H9 (cell line): ENCODE results near the gene TVP23B. TPM values are rescaled to one million over a fixed set of nuclear protein-coding genes. Genes with fewer than 3 reads are reported as not detected.
"Not testable (repeated sequence)": the region's sequence is repeated elsewhere in the genome, so short reads cannot be mapped to it uniquely, and the experiment has no call there.

Source experiments
- DNase-seq: peaks from one replicate; pipeline ENCODE4 v3.0.0-alpha.2; 2017
- H2AFZ ChIP-seq: one replicate; pipeline ENCODE4 v1.6.1; 2013; ENCODE audit warnings: mild to moderate bottlenecking, low read length, control low read depth, moderate library complexity
- H2AK5ac ChIP-seq: 2 replicates; pipeline ENCODE4 v1.6.1; 2013; ENCODE audit warnings: low read length, control low read depth, mixed read lengths; ENCODE audit not compliant: insufficient read length
- H2BK120ac ChIP-seq: one replicate; pipeline ENCODE4 v1.6.1; 2013; ENCODE audit warnings: low read depth, mild to moderate bottlenecking, low read length, control low read depth, inconsistent platforms; ENCODE audit not compliant: poor library complexity, severe bottlenecking
- H2BK12ac ChIP-seq: 2 replicates; pipeline ENCODE4 v1.6.1; 2013; ENCODE audit warnings: low read length, control low read depth, mixed read lengths, low read depth; ENCODE audit not compliant: insufficient read length
- H2BK15ac ChIP-seq: 2 replicates; pipeline ENCODE4 v1.6.1; 2013; ENCODE audit warnings: low read depth, low read length, control low read depth
- H2BK20ac ChIP-seq: one replicate; pipeline ENCODE4 v1.6.1; 2013; ENCODE audit warnings: low read depth, mild to moderate bottlenecking, low read length, control low read depth, inconsistent platforms; ENCODE audit not compliant: poor library complexity, severe bottlenecking
- H2BK5ac ChIP-seq: 2 replicates; pipeline ENCODE4 v1.6.1; 2013; ENCODE audit warnings: low read length, control low read depth, mixed read lengths; ENCODE audit not compliant: insufficient read length
- H3K14ac ChIP-seq: 2 replicates; pipeline ENCODE4 v1.6.1; 2013; ENCODE audit warnings: low read length, control low read depth; ENCODE audit not compliant: insufficient read depth
- H3K18ac ChIP-seq: 2 replicates; pipeline ENCODE4 v1.6.1; 2013; ENCODE audit warnings: low read depth, mild to moderate bottlenecking, mixed read lengths, low read length, control low read depth; ENCODE audit not compliant: insufficient read length
- H3K23ac ChIP-seq: 2 replicates; pipeline ENCODE4 v1.6.1; 2013; ENCODE audit warnings: low read length, control low read depth, mixed read lengths, low read depth; ENCODE audit not compliant: insufficient read length
- H3K23me2 ChIP-seq: 2 replicates; pipeline ENCODE4 v1.6.1; 2013; ENCODE audit warnings: low read depth, mild to moderate bottlenecking, mixed read lengths, low read length, control low read depth; ENCODE audit not compliant: insufficient read length, poor library complexity, severe bottlenecking
- H3K27ac ChIP-seq: 2 replicates; pipeline ENCODE4 v1.5.1; 2013; ENCODE audit warnings: low read length, control low read depth, mixed read lengths, low read depth; ENCODE audit not compliant: insufficient read length
- H3K27me3 ChIP-seq: 2 replicates; pipeline ENCODE4 v1.6.1; 2013; ENCODE audit warnings: low read length, control low read depth, inconsistent platforms; ENCODE audit not compliant: insufficient read depth
- H3K4ac ChIP-seq: 2 replicates; pipeline ENCODE4 v1.6.1; 2013; ENCODE audit warnings: low read depth, mild to moderate bottlenecking, control low read depth, inconsistent platforms, low read length, moderate library complexity
- H3K4me1 ChIP-seq: 2 replicates; pipeline ENCODE4 v1.6.1; 2013; ENCODE audit warnings: low read length, control low read depth, inconsistent platforms; ENCODE audit not compliant: insufficient read depth
- H3K4me2 ChIP-seq: 2 replicates; pipeline ENCODE4 v1.6.1; 2013; ENCODE audit warnings: low read length, control low read depth, mixed read lengths; ENCODE audit not compliant: insufficient read length, insufficient read depth
- H3K56ac ChIP-seq: 2 replicates; pipeline ENCODE4 v1.6.1; 2013; ENCODE audit warnings: low read depth, mild to moderate bottlenecking, mixed read lengths, low read length, control low read depth; ENCODE audit not compliant: insufficient read length
- H3K79me1 ChIP-seq: 2 replicates; pipeline ENCODE4 v1.6.1; 2013; ENCODE audit warnings: low read depth, mild to moderate bottlenecking, moderate library complexity, low read length, control low read depth, inconsistent platforms; ENCODE audit not compliant: insufficient read depth, poor library complexity, severe bottlenecking
- H3K79me2 ChIP-seq: 2 replicates; pipeline ENCODE4 v1.6.1; 2013; ENCODE audit warnings: low read length, control low read depth, inconsistent platforms; ENCODE audit not compliant: insufficient read depth
- H3K9ac ChIP-seq: 2 replicates; pipeline ENCODE4 v1.6.1; 2013; ENCODE audit warnings: low read length, control low read depth, mixed read lengths; ENCODE audit not compliant: insufficient read length; ENCODE audit errors: extremely low read depth
- H3K9me3 ChIP-seq: one replicate; pipeline ENCODE4 v1.6.1; 2013; ENCODE audit warnings: low read depth, low read length, inconsistent platforms; ENCODE audit not compliant: control insufficient read depth
- H3T11ph ChIP-seq: one replicate; pipeline ENCODE4 v1.6.1; 2013; ENCODE audit warnings: mild to moderate bottlenecking, low read length, control low read depth, inconsistent platforms
- H4K20me1 ChIP-seq: one replicate; pipeline ENCODE4 v1.6.1; 2013; ENCODE audit not compliant: control insufficient read depth, insufficient read length, insufficient read depth
- H4K5ac ChIP-seq: 2 replicates; pipeline ENCODE4 v1.6.1; 2013; ENCODE audit warnings: low read depth, mild to moderate bottlenecking, mixed read lengths, low read length, control low read depth; ENCODE audit not compliant: insufficient read length
- H4K8ac ChIP-seq: replicated peaks from 2 replicates; pipeline ENCODE4 v1.6.1; 2013; ENCODE audit warnings: low read length, control low read depth, mixed read lengths, low read depth; ENCODE audit not compliant: insufficient read length
- H4K91ac ChIP-seq: 2 replicates; pipeline ENCODE4 v1.6.1; 2013; ENCODE audit warnings: low read depth, mild to moderate bottlenecking, moderate library complexity, mixed read lengths, low read length, control low read depth; ENCODE audit not compliant: insufficient read length
- H3K27ac Mint-ChIP-seq, 3 experiments: 2 replicates in 2 of 3; 3 replicates in 1 of 3; pipeline ENCODE4 v1.8.0; 2020 to 2021; ENCODE audit warnings: mixed read lengths in 3 of 3, mild to moderate bottlenecking in 1 of 3, moderate library complexity in 1 of 3
- H3K27me3 Mint-ChIP-seq: 2 replicates; pipeline ENCODE4 v1.8.0; 2021; ENCODE audit warnings: low read depth, mild to moderate bottlenecking, moderate library complexity, mixed read lengths
- H3K36me3 Mint-ChIP-seq, 3 experiments: 2 replicates in 2 of 3; 3 replicates in 1 of 3; pipeline ENCODE4 v1.8.0; 2020 to 2021; ENCODE audit warnings: low read depth in 3 of 3, mixed read lengths in 3 of 3; ENCODE audit not compliant: insufficient read depth in 1 of 3
- H3K4me1 Mint-ChIP-seq, 2 experiments: 2 replicates each; pipeline ENCODE4 v1.8.0; 2020; ENCODE audit warnings: mixed read lengths in 2 of 2
- H3K4me3 Mint-ChIP-seq, 2 experiments: 2 replicates in 1 of 2; 3 replicates in 1 of 2; pipeline ENCODE4 v1.8.0; 2020 to 2021; ENCODE audit warnings: mild to moderate bottlenecking in 2 of 2, mixed read lengths in 2 of 2, moderate library complexity in 1 of 2
- H3K9me3 Mint-ChIP-seq, 2 experiments: 2 replicates in 1 of 2; 3 replicates in 1 of 2; pipeline ENCODE4 v1.8.0; 2020; ENCODE audit warnings: mild to moderate bottlenecking in 2 of 2, mixed read lengths in 2 of 2, moderate library complexity in 1 of 2
- WGBS: extraction: QIAGEN DNeasy Blood & Tissue Kit; methylation state at CpG from one replicate; pipeline ENCODE4 v1.1.7; 2013; ENCODE audit warnings: missing lambda C conversion rate, low lambda C conversion rate, mixed read lengths; ENCODE audit not compliant: insufficient read length; ENCODE audit errors: extremely low coverage; 5-methylcytosine and 5-hydroxymethylcytosine counted together
- total RNA-seq: library from RNA; stranded (reverse); gene quantifications from 2 replicates; pipeline ENCODE4 v1.2.1, GENCODE V29; 2021

Gene TVP23B
- total RNA-seq, 1 experiment from 2014 or later = 20.5 TPM

GRCh38 chr17:18760221-18760620, 20.8 kb upstream of the TVP23B start:
- not testable (repeated sequence) for H3K14ac ChIP-seq, H2AFZ ChIP-seq, H3K4ac ChIP-seq, H3K27me3 Mint-ChIP-seq, H3K18ac ChIP-seq, H2BK15ac ChIP-seq, H3K4me1 ChIP-seq, H2BK5ac ChIP-seq, H3K27me3 ChIP-seq, H3K36me3 Mint-ChIP-seq, H3K23me2 ChIP-seq, H2BK120ac ChIP-seq, H2BK20ac ChIP-seq, H3K9ac ChIP-seq, H3K9me3 Mint-ChIP-seq, H2AK5ac ChIP-seq, H3K4me2 ChIP-seq, H3K23ac ChIP-seq, H4K8ac ChIP-seq, H4K5ac ChIP-seq, H3K27ac Mint-ChIP-seq, DNase-seq, H3K56ac ChIP-seq, H3K4me3 Mint-ChIP-seq, H3K4me1 Mint-ChIP-seq, H3T11ph ChIP-seq, H3K27ac ChIP-seq, H3K79me2 ChIP-seq, H4K20me1 ChIP-seq, H3K9me3 ChIP-seq, H4K91ac ChIP-seq, H3K79me1 ChIP-seq, H2BK12ac ChIP-seq
- no CpG with 5 or more reads among the region's 6 CpGs for whole genome bisulfite sequencing

DNA sequence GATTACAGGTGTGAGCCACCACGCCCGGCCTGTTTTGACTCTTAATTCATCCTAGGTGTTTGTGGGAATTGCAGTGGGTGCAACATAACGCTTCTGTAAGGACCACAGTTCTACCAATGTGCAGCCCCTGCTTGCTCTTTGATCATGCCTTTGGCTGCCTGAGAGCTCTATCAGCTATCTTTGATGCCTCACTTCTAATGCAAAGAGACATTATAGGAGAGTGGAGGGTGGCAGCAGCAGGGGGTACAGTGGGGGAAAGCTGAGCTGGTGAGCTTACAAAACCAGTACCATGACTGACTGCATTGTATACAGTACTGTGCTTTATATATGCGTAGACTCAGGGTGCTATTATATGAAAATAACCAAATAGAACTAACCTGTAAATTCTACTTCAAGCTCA, 10.4 kb upstream of the TVP23B start:
- not testable (repeated sequence) for H3K79me2 ChIP-seq, H3K18ac ChIP-seq, H4K5ac ChIP-seq, H3K4me3 Mint-ChIP-seq, H3K27me3 Mint-ChIP-seq, H4K91ac ChIP-seq, H3K23me2 ChIP-seq, H3K27ac ChIP-seq, H3K9me3 Mint-ChIP-seq, H2AFZ ChIP-seq, H2BK15ac ChIP-seq, H3K9me3 ChIP-seq, H3K36me3 Mint-ChIP-seq, H3T11ph ChIP-seq, H3K9ac ChIP-seq, DNase-seq, H3K23ac ChIP-seq, H3K56ac ChIP-seq, H3K79me1 ChIP-seq, H3K27me3 ChIP-seq, H4K20me1 ChIP-seq, H4K8ac ChIP-seq, H2AK5ac ChIP-seq, H2BK20ac ChIP-seq, H3K14ac ChIP-seq, H3K4me1 ChIP-seq, H2BK5ac ChIP-seq, H3K27ac Mint-ChIP-seq, H3K4ac ChIP-seq, H3K4me2 ChIP-seq, H2BK120ac ChIP-seq, H2BK12ac ChIP-seq
- peaks cover 8 to 12% of the 10 kb centered on the region in 2 experiments for H3K4me1 Mint-ChIP-seq
- no CpG with 5 or more reads among the region's 4 CpGs for WGBS
